ENCODE measurements around the gene HIP1.

- no peak for TF ChIP-seq MAZ (IDR thresholded peaks at IDR 0.05; ENCODE audit: borderline replicate concordance, low read depth, low read length)
- TF ChIP-seq ESRRA (IDR thresholded peaks at IDR 0.05; ENCODE audit: borderline replicate concordance, low read length), result no peak
- no peak for TF ChIP-seq CTCF (IDR thresholded peaks at IDR 0.05)
- no peak for TF ChIP-seq POLR2A (IDR thresholded peaks at IDR 0.05; ENCODE audit: low read length)
- no peak for TF ChIP-seq MAX (IDR thresholded peaks at IDR 0.05)
- no peak for TF ChIP-seq JUN (IDR thresholded peaks at IDR 0.05)
- no peak for TF ChIP-seq USF2 (IDR thresholded peaks at IDR 0.05)
- no peak for TF ChIP-seq ZNF302 (CRISPR knock-in tag; IDR thresholded peaks at IDR 0.05)
These were observed 46.8 kb downstream of the HIP1 start for GRCh38 chr7:75691793-75692543.
